ENCODE measurements around the gene GTF2F1.
"Not testable (repeated sequence)": the region's sequence is repeated elsewhere in the genome, so short reads cannot be mapped to it uniquely, and the experiment has no call there.

GTF2F1 gene

DNA sequence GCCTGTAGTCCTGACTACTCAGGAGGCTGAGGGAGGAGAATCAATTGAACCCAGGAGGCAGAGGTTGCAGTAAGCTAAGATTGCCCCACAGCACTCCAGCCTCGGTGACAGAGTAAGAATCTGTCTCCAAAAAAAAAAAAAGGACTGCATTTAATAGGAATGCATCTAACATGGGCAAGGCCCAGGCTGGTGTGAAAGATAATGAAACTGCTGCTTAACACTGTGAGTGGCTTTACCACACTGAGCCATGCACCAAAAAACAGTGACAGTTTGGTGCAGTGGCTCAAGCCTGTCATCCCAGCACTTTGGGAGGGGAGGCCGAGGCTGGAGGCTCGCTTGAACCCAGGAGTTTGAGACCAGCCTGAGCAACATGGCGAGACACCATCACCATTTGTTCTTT is 8.6 kb downstream of the GTF2F1 start:
- no peak for DNase-seq

DNA sequence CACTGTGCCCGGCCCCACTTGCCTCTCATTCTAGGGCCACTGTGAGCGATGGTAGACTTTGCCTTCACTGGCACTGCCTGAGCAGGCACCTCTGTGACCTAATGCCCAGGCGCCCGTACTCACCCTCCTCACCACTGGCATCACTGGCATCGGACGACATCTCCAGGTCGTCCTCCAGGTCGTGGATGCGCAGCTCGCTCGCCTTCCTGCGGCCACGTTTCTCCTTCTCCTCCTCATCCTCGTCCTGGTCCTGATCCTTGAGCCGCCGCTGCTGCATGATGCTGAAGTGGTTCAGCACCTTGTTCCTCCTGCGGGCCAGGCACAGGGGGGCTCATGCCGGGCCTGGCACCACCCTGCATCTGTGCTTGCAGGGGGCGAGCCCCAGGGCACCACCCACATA is 9.8 kb downstream of the GTF2F1 start:
- no peak for DNase-seq

DNA sequence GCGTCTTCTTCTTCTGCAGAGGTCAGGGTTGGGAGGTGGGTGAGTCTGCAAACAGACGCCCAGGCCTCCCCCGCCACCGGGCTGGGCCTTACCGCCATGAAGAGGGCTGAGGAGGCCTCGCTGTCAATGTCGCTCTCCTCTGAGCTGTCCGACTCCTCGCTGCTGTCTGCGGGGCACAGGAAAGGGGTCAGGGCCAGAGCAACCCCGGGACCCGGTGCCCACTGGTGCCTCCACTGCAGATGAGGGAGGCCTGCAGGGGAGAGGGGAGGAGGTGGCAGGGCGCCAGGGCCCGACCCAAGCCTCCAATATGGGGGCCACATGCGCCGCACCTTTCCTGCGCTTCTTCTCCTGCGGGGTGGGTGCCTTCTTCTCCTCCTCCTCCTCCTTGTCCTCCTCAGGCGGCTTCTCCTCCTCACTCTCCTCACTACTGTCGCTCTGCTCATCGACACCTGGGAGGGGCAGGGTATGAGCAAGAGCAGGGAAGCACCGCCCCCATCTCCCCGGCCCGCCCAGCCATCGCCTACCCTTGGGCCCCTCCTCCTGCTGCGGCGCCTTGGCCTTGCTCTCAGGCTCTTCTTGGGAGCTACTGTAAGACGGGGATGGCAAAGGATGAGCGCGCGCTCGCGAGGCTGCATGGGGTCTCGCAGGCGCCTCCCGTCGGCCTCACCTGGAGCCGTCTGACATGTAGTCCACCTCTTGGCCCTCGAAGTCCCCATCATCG is 11.8 kb downstream of the GTF2F1 start:
- no peak for DNase-seq

DNA sequence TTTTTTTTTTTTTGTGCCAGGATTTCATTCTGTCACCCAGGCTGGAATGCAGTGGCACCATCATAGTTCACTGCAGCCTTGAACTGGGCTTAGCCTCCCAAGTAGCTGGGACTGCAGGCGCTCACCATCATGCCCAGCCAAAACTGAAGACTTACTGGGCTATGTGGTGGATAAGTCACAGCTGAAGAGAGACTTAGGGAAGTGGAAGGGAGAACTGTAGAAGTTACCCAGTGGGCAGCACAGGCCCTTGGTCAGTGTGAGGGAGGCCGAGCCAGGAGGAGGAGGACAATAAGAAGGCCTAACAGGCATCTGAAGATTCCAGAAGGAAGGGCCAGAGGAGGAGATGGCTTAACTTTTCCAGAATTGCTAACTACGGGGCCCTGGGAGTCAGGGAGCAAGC is 13.2 kb downstream of the GTF2F1 start:
- DNase-seq: no peak

DNA sequence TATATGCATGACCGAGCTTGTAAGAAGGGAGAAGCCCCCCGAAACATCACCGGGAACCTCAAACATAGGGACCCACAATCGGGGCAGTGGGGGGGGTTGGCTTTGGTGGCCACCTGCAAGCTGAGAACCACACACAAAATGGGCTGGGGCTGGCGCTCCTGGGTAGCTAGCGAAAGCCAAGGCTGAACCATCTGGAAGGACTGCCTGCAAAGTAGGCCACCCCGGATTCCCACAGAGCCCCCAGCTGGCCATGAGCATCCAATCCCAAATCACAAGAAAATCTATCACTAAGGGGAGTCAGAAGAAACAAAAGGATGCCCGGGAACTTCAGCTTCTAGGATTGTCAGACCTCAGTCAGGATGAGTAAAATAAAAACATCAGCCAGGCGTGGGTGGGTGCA is 14.5 kb downstream of the GTF2F1 start:
- DNase-seq: no peak

DNA sequence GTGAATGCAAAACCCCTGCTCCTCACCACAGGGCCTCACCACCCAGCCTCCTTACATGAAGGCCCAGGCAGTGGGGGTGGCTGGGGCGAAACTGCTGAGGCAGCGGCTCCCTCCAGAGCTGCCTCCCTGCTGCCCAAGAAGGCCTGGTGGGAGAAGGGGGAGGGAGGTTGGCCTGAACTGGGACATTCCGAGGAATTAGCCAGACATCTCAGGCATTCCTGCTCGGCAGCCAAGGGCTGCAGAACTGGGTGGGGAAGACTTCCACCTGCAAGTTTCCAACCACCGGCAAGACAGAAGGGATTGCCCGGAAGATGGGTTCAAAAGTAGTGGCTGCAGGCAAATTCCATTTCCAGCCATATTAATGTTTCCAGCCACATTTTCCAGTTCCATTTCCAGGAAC is 14.9 kb downstream of the GTF2F1 start:
- DNase-seq: no peak

DNA sequence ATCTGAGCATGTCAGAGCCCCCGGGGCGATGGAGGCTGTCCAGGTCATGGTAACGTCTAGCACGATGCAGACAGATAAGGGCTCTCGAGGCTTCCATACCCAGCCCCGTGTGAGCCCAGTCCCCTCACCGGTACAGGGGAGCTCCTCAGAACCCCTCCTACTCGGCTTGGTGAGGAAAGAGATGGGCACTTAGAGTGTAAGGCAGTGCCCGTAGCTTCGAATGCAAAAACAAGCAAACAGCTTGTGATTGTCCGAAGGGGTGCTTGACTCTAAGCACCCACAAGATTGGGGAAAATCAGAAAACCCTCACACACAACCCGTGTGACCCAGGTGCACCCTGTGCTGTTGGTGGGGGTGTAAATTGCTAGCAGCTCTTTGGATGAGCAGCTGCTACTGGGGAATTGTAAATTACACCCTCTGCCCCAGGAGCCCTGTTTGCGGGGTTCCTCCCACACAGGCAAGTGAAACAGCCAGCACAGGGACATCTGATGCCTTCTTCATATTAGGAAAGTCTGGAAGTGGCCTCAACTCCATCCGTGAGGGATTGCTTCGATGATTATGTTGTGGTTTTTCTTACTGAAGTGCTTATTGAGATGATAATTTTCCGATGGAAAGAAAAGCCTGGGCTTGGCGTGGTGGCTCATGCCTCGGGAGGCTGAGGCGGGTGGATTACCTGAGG is 16.3 kb downstream of the GTF2F1 start:
- no peak for DNase-seq

DNA sequence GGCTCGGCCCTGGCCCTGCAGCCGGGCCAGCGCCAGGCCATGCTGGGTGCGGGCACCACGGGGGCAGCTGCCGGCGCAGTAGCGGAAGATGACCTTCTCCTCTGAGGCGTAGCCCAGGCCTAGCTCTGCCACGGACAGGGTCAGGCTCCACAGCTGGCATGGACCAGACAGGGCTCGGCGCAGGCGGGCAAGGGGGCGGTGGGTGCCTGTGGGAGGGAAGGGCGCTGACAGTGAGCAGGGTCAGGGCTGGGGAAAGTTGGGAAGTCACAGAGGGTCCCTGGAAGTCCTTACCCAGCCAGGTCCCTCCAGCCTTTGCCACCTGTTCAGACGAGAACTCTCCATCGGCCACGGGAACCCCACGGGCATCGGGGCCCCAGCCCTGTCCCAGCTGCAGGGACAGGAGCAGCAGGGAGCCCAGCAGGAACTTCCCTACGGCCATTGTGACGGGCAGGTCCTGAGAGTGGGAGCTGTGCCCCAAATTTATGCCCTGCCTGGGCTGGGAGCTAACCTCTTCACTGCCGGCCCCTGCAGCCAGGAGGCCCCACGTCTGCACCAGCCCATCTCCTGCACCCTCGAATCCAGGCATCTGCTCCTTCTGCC is 17.5 kb downstream of the GTF2F1 start, which contains the start of gene PSPN:
Gene PSPN, minus strand, starts transcription at position 523 of the 600 bp plus-strand sequence. Its CDS starts 84 bp downstream, at position 439.
- DNase-seq: no peak

DNA sequence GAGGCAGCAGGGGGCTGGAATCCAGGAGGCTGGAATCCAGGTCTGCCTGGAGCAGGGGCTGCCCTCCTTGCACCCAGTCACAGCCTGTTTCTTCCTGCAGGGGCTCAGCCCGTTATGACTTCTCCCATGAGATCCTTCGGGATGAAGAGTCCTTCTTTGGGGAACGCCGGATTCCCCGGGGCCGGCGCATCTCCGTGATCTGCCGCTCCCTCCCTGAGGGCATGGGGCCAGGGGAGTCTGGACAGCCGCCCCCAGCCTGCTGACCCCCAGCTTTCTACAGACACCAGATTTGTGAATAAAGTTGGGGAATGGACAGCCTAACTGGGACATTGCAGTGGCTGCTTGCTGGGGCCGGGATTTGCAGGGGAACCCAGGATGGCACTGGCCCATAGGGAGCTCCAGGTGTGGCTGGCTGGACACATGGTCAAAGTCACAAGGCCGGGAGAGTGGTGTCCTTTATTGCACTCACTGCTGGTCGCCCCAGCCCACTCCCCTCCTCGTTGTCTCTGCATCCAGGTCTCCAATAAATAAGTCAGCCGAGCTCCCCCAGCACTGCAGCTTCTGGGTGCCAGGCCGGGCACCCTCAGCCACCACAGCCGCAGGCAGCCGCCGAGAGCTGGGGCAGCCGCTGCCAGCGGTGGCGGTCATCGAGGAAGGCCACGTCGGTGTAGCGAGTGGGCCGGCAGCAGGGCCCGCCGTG is 18.1 kb downstream of the GTF2F1 start:
- no peak for DNase-seq

DNA sequence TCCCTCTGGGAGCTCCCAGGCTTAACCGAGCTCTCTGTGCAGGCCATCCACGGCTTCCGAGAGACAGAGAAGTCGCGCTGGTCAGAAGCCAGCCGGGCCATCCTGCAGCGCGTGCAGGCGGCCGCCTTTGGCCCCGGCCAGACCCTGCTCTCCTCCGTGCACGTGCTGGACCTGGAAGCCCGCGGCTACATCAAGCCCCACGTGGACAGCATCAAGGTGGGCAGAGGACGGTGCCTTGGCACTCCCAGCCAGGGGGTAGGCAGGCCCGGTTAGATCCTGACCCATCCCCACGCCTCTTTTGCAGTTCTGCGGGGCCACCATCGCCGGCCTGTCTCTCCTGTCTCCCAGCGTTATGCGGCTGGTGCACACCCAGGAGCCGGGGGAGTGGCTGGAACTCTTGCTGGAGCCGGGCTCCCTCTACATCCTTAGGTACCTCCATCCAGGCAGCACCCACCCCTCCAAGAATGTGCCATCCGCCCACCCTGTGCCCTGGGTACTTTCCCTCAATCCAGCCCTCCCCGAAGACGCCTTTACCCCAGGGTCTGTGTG is 18.7 kb downstream of the GTF2F1 start:
- DNase-seq: no peak

DNA sequence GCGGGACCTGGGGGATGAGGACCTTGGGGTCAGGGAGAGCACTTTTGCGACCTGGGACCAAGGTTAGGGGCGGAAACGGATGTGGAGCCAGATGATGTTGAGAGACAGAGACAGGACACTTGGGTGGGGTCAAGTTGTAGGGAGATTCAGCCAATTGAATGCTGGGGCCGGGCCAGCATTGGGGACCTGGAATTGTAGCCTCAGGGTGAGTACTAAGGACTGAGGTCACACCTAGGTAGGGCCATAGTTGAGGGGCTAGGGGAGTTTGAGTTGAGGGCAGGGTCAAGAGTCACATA is 19.2 kb downstream of the GTF2F1 start:
- DNase-seq: no peak

DNA sequence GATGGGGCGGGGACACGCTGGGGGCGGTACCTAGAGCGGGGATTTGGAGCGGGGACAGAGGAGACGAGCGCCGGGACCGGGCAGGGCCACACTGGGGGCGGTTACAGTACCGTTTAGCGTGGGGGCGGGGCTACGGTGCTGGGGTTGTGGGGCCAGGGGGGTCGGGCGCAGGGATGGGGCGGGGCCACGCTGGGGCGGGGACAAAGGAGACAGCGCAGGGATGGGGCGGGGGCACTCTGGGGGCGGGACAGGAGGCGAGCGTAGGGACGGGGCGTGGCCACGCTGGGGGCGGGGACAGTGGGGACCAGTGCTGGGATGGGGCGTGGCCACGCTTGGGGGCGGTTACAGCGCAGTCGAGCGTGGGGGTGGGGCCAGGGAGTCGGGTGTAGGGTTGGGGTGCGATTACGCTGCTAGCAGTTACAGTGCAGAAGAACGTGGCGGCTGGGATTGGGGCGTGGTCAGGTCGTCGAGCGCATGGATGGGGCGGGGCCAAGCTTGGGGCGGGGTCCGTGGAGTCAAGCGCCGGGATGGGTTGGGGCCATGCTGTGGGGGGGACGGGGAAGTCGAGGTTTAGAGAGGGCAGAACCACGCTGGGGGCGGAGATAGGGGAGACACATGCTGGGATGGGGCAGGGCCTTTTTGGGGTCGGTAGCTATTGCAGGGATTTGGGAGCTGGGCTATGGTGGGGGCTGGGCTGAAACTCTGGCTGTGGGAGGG is 19.7 kb downstream of the GTF2F1 start:
- peak; percentile 98 for DNase-seq

DNA sequence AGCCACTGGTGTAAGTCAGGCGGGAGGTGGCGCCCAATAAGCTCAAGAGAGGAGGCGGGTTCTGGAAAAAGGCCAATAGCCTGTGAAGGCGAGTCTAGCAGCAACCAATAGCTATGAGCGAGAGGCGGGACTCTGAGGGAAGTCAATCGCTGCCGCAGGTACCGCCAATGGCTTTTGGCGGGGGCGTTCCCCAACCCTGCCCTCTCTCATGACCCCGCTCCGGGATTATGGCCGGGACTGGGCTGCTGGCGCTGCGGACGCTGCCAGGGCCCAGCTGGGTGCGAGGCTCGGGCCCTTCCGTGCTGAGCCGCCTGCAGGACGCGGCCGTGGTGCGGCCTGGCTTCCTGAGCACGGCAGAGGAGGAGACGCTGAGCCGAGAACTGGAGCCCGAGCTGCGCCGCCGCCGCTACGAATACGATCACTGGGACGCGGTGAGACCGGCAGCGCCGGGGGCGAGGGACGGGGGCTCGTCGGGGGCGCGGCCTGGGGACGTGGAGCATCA is 20.3 kb downstream of the GTF2F1 start, which contains the start of gene ALKBH7:
Gene ALKBH7, plus strand, starts transcription at position 201 of the 502 bp plus-strand sequence. Its CDS starts 27 bp downstream, at position 228.
- peak; percentile 99 for DNase-seq

DNA sequence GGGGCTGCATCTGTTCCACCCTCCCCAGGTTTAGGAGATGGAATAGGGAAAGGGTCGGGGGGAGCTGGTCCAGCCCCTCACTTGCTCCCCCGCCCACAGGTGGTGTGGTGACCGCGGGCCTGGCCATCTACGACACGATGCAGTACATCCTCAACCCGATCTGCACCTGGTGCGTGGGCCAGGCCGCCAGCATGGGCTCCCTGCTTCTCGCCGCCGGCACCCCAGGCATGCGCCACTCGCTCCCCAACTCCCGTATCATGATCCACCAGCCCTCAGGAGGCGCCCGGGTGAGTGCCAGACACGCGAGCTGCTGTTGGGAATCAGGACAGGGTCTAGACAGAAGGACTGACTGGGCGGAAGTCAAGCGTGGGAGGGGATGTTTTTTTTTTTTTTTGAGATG is 28.6 kb downstream of the GTF2F1 start:
- DNase-seq: no peak

DNA sequence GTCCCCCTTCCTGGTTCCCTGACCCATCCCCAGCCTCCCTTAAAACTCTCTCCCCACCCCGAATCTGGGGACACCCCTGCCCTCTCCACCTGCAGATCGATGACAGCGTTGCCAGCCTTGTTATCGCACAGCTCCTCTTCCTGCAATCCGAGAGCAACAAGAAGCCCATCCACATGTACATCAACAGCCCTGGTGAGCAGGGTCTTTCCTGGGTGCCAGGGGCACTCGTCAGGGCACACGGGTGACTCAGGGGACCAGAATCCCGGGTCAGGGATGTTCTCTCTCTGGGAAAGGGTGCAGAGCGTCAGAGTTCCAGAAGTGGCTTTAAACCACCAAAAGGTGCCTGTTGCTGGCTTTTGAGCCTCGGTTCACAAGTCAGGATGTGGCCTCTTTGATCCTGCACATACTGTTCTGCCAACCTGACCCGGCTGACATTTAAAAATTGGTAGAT is 30.6 kb downstream of the GTF2F1 start:
- no peak for DNase-seq

DNA sequence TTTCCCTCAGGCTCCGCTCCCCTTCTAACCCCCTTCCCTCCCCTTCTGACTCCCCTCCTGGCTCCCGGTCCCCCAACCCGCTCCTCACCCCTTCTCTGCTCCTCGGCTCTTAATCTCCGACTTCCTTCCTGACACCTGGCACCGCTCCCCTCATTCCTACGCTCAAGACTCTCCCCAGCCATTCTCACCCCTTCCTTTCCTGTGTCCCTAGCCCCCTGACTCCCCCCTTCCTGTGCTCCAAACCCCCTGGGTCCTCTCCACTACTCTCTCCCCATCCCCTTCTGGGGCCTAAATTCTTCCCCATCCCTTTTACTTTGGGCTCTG is 31.0 kb downstream of the GTF2F1 start:
- no peak for DNase-seq

DNA sequence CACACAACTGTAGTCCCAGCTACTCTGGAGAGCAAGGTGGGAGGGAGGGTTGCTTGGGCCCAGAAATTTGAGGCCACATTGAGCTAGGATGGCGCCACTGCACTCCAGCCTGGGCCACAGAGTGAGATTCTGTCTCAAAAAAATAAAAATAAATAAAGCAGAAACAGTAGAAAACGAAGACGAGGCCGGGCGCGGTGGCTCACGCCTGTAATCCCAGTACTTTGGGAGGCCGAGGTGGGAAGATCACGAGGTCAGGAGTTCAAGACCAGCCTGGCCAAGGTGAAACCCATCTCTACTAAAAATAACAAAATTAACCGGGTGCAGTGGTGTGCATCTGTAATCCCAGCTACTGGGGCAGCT is 32.1 kb downstream of the GTF2F1 start:
- not testable (repeated sequence) for DNase-seq

DNA sequence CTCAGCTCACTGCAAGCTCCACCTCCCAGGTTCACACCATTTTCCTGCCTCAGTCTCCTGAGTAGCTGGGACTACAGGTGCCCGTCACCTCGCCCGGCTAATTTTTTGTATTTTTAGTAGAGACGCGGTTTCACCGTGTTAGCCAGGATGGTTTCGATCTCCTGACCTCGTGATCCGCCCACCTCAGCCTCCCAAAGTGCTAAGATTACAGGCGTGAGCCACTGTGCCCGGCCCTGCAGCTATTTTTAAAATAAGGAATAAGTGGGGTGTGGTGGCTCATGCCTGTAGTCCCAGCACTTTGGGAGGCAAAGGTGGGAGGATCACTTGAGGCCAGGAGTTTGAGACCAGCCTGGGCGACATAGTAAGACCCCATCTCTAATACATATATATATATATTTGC is 32.5 kb downstream of the GTF2F1 start:
- DNase-seq: not testable (repeated sequence)

DNA sequence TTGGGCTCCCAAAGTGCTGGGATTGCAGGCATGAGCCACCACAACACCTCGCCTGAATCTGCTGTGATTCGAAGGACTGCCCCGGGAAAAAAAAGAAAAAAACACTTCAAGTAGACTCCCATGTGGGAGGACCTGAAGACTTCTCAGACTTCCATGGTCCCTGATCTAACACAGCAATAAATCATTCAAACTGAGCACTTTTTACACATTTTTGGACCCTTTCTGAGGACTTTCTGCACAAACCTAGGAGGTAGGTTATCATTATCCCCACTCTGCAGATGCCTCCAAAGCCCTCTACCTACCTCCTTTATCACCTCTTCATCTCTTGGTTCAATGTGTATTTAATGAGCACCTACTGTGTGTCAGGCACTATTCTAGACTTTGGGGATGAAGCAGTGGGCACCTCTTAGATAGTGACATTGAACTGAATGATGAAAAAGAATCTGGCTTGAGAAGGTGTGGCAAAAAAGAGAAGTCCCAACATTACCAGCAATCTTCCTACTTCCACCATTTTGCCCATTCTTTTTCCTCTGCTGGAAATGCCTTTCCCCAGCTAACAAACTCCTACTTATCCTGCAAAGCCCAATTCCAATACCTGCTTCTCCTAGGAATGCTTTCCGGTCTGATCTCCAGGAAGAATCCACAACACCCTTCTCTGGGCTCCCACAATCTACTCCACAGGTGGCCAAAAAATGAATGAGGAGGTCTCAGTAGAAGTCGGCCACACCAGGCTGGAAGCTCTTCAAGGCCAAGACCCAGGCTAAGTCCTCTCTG is 33.2 kb downstream of the GTF2F1 start:
- no peak for DNase-seq

DNA sequence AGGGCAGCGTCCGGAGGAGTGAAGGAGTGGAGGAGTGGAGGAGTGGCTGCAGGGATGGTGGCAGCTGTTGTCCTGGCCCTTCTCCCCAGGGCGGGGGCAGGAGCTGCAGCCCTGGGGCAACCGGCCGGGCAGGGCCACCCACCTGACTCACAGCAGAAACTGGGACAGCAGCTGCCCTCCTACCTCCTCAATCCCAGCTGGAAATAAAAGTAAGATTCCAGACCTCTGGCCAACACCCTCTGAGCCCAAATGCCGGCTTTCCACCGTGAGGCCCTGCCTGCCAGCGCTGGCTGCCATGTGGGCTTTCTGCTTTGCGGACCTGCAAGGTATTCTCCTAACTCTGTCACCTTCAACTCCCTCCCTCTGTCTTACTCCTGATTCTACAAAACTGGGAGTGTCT is 35.0 kb downstream of the GTF2F1 start:
- no peak for DNase-seq

DNA sequence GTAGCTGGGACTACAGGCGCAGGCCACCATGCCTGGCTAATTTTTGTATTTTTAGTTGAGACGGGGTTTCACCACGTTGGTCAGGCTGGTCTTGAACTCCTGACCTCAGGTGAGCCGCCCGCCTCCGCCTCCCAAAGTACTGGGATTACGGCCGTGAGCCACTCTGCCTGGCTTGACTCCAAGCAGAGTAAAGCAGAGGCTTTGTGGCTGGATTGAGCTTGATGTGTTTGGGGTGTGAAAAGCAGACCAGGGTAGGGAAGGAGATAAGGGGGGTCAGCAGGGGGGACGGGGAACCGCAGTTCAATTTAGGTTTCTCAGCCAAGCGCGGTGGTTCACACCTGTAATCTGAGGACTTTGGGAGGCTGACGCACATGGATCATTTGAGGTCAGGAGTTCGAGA is 35.8 kb downstream of the GTF2F1 start:
- no peak for DNase-seq

Measured in amniotic stem cell (primary cell).